Measurements from ENCODE around the gene SEMA4B.
A peak's percentile ranks its signal among the peaks of the same experiment; 100 is the strongest.

The SEMA4B gene

GRCh38 chr15:90189781-90190467 lies 11.2 kb upstream of the SEMA4B start:
- Histone ChIP-seq H3K9me3 (ENCODE audit: insufficient read depth, low read length) (no peaks in the 10 kb centered on the region), H3K27ac (ENCODE audit: low read length) (no peak overlapping the region), H3K4me1 (ENCODE audit: low read length) (peaks cover 40% of the 10 kb centered on the region), H3K27me3 (ENCODE audit: low read depth, low read length) (no peaks in the 10 kb centered on the region), H3K79me2 (ENCODE audit: low read length) (no peaks in the 10 kb centered on the region), H3K36me3 (replicated peaks; ENCODE audit: low read depth, low read length) (no peaks in the 10 kb centered on the region), H2AFZ (ENCODE audit: low read depth, low read length) (no peak overlapping the region), H4K20me1 (ENCODE audit: insufficient read depth, low read length) (no peaks in the 10 kb centered on the region), H3K9ac (ENCODE audit: low read length) (no peak overlapping the region), H3K4me3 (ENCODE audit: low read length) (no peak overlapping the region), H3K4me2 (ENCODE audit: low read length) (no peak overlapping the region)
- TF ChIP-seq CTCF (IDR thresholded peaks at IDR 0.05; ENCODE audit: low read depth, low read length) (no peak), EZH2phosphoT487 (IDR thresholded peaks at IDR 0.05; ENCODE audit: low read depth) (no peak)

- Histone ChIP-seq H3K9me3 (ENCODE audit: insufficient read depth, low read length) (no peaks in the 10 kb centered on the region), H3K4me3 (ENCODE audit: low read length) (no peak overlapping the region), H4K20me1 (ENCODE audit: insufficient read depth, low read length) (no peaks in the 10 kb centered on the region), H3K79me2 (ENCODE audit: low read length) (no peaks in the 10 kb centered on the region), H3K27me3 (ENCODE audit: low read depth, low read length) (no peaks in the 10 kb centered on the region), H3K27ac (ENCODE audit: low read length) (no peak overlapping the region), H3K36me3 (replicated peaks; ENCODE audit: low read depth, low read length) (no peaks in the 10 kb centered on the region), H3K9ac (ENCODE audit: low read length) (peak overlapping the region; percentile 58; the same call in 1 of the 2 replicates), H2AFZ (ENCODE audit: low read depth, low read length) (no peak overlapping the region), H3K4me2 (ENCODE audit: low read length) (peak overlapping the region; percentile 83), H3K4me1 (ENCODE audit: low read length) (peaks cover 35% of the 10 kb centered on the region)
- TF ChIP-seq EZH2phosphoT487 (IDR thresholded peaks at IDR 0.05; ENCODE audit: low read depth), result no peak
- TF ChIP-seq CTCF (IDR thresholded peaks at IDR 0.05; ENCODE audit: low read depth, low read length), result no peak
Measured at GRCh38 chr15:90190606-90191343, 10.4 kb upstream of the SEMA4B start.

- H3K4me2 ChIP-seq (ENCODE audit: low read length), result peak overlapping the region; percentile 83
- H3K27me3 ChIP-seq (ENCODE audit: low read depth, low read length), result no peaks in the 10 kb centered on the region
- H3K79me2 ChIP-seq (ENCODE audit: low read length), result no peaks in the 10 kb centered on the region
- peaks cover 35% of the 10 kb centered on the region for H3K4me1 ChIP-seq (ENCODE audit: low read length)
- H2AFZ ChIP-seq (ENCODE audit: low read depth, low read length), result peak overlapping the region; percentile 48; the same call in 1 of the 2 replicates
- H3K9ac ChIP-seq (ENCODE audit: low read length), result peak overlapping the region; percentile 58
- H3K4me3 ChIP-seq (ENCODE audit: low read length), result peak overlapping the region; percentile 67
- no peaks in the 10 kb centered on the region for H4K20me1 ChIP-seq (ENCODE audit: insufficient read depth, low read length)
- no peak for TF ChIP-seq CTCF (IDR thresholded peaks at IDR 0.05; ENCODE audit: low read depth, low read length)
- no peak for TF ChIP-seq EZH2phosphoT487 (IDR thresholded peaks at IDR 0.05; ENCODE audit: low read depth)
- H3K9me3 ChIP-seq (ENCODE audit: insufficient read depth, low read length), result no peaks in the 10 kb centered on the region
- no peaks in the 10 kb centered on the region for H3K36me3 ChIP-seq (replicated peaks; ENCODE audit: low read depth, low read length)
- H3K27ac ChIP-seq (ENCODE audit: low read length), result peak overlapping the region; percentile 26
Measured at GRCh38 chr15:90191344-90191687, 9.8 kb upstream of the SEMA4B start.

GRCh38 chr15:90191794-90192509 lies 9.2 kb upstream of the SEMA4B start:
- peak overlapping the region; percentile 83 for H3K4me2 ChIP-seq (ENCODE audit: low read length)
- no peaks in the 10 kb centered on the region for H4K20me1 ChIP-seq (ENCODE audit: insufficient read depth, low read length)
- peaks cover 35% of the 10 kb centered on the region for H3K4me1 ChIP-seq (ENCODE audit: low read length)
- H3K27me3 ChIP-seq (ENCODE audit: low read depth, low read length), result no peaks in the 10 kb centered on the region
- H3K4me3 ChIP-seq (ENCODE audit: low read length), result peak overlapping the region; percentile 67
- H3K27ac ChIP-seq (ENCODE audit: low read length), result peak overlapping the region; percentile 26
- TF ChIP-seq EZH2phosphoT487 (IDR thresholded peaks at IDR 0.05; ENCODE audit: low read depth), result no peak
- peak; percentile 14 for TF ChIP-seq CTCF (IDR thresholded peaks at IDR 0.05; ENCODE audit: low read depth, low read length)
- peak overlapping the region; percentile 58 for H3K9ac ChIP-seq (ENCODE audit: low read length)
- no peaks in the 10 kb centered on the region for H3K79me2 ChIP-seq (ENCODE audit: low read length)
- no peaks in the 10 kb centered on the region for H3K36me3 ChIP-seq (replicated peaks; ENCODE audit: low read depth, low read length)
- H2AFZ ChIP-seq (ENCODE audit: low read depth, low read length), result peak overlapping the region; percentile 48; the same call in 1 of the 2 replicates
- no peaks in the 10 kb centered on the region for H3K9me3 ChIP-seq (ENCODE audit: insufficient read depth, low read length)

Measured in OCI-LY3 (cell line).